UCSD-AML1 (cell line): Measurements from ENCODE around the gene PAQR9.

ENCODE experiments used
- DNase-seq: peaks from one replicate; lab custom pipeline; 2025; ENCODE audit not compliant: unreplicated experiment; lab: John Stamatoyannopoulos, UW

The PAQR9 gene

GRCh38 chr3:142916605-142917004 is 46.9 kb downstream of the PAQR9 start:
- DNase-seq = no peak

- no peak for DNase-seq
Measured at GRCh38 chr3:142915636-142916035, 47.8 kb downstream of the PAQR9 start.

GRCh38 chr3:142914286-142914811 is 49.1 kb downstream of the PAQR9 start:
- DNase-seq = no peak

GRCh38 chr3:142913432-142913831 is 50.0 kb downstream of the PAQR9 start:
- DNase-seq = no peak

GRCh38 chr3:142912402-142913172 is 50.9 kb downstream of the PAQR9 start:
- no peak for DNase-seq
